GM21786 (cell line): ENCODE measurements around the gene DCAF5.

ENCODE experiments used
- ATAC-seq: cut with Tn5 transposase; IDR thresholded peaks from one replicate; pipeline ENCODE4 v1.9.1; 2021; ENCODE audit not compliant: unreplicated experiment

DCAF5 gene

GRCh38 chr14:69010648-69011047 is 142.3 kb downstream of the DCAF5 start:
- ATAC-seq, result no peak

GRCh38 chr14:69008421-69008884 is 144.5 kb downstream of the DCAF5 start:
- no peak for ATAC-seq

GRCh38 chr14:69006346-69006745 is 146.6 kb downstream of the DCAF5 start:
- no peak for ATAC-seq

- no peak for ATAC-seq
Observed at GRCh38 chr14:69005432-69006148, 147.3 kb downstream of the DCAF5 start.

- no peak for ATAC-seq
Observed at GRCh38 chr14:69004731-69005431, 148.0 kb downstream of the DCAF5 start.

GRCh38 chr14:69003626-69004025 is 149.3 kb downstream of the DCAF5 start:
- ATAC-seq, result no peak

GRCh38 chr14:69002069-69002468 is 150.8 kb downstream of the DCAF5 start:
- ATAC-seq, result no peak

- ATAC-seq, result no peak
Observed at GRCh38 chr14:69001375-69001774, 151.5 kb downstream of the DCAF5 start.
